Karpas-422 (cell line): ENCODE data around the gene PIERCE2. TPM values are rescaled to one million over a fixed set of nuclear protein-coding genes. Genes with fewer than 3 reads are reported as not detected.
"Not testable (repeated sequence)": the region's sequence is repeated elsewhere in the genome, so short reads cannot be mapped to it uniquely, and the experiment has no call there.

Experiments
- DNase-seq: peaks from one replicate; pipeline ENCODE4 v3.0.0-alpha.2; 2015
- H2AFZ ChIP-seq: fragments of 200-600 bp; sonication (generic); 2 replicates; pipeline ENCODE4 v1.6.1; 2014; ENCODE audit warnings: antibody characterized with exemption, low read length, mixed read lengths
- H3K27ac ChIP-seq: fragments of 200-600 bp; sonication (generic); 2 replicates; pipeline ENCODE4 v1.5.1; 2014; ENCODE audit warnings: mild to moderate bottlenecking, low read length, moderate library complexity
- H3K27me3 ChIP-seq: fragments of 200-600 bp; sonication (generic); 2 replicates; pipeline ENCODE4 v1.6.1; 2014; ENCODE audit warnings: low read length, mixed read lengths
- H3K36me3 ChIP-seq: fragments of 200-600 bp; sonication (generic); 2 replicates; pipeline ENCODE4 v1.6.1; 2014; ENCODE audit warnings: low read length, mixed read lengths; ENCODE audit not compliant: insufficient read depth
- H3K4me1 ChIP-seq: fragments of 200-600 bp; sonication (generic); 2 replicates; pipeline ENCODE4 v1.6.1; 2014; ENCODE audit warnings: mild to moderate bottlenecking, low read length, mixed read lengths
- H3K4me2 ChIP-seq: fragments of 200-600 bp; sonication (generic); 2 replicates; pipeline ENCODE4 v1.6.1; 2014; ENCODE audit warnings: low read length, low read depth, mild to moderate bottlenecking; ENCODE audit not compliant: poor library complexity, severe bottlenecking
- H3K4me3 ChIP-seq: fragments of 200-600 bp; sonication (generic); 2 replicates; pipeline ENCODE4 v1.5.1; 2014; ENCODE audit warnings: mild to moderate bottlenecking, antibody characterized with exemption, low read length, mixed read lengths
- H3K79me2 ChIP-seq: fragments of 200-600 bp; sonication (generic); 2 replicates; pipeline ENCODE4 v1.6.1; 2014; ENCODE audit warnings: mild to moderate bottlenecking, low read length, mixed read lengths
- H3K9ac ChIP-seq: fragments of 200-600 bp; sonication (generic); 2 replicates; pipeline ENCODE4 v1.6.0; 2014; ENCODE audit warnings: low read length
- H3K9me2 ChIP-seq: fragments of 200-600 bp; sonication (generic), shearing (Covaris generic); replicated peaks from 2 replicates; pipeline ENCODE4 v1.6.0; 2014; ENCODE audit warnings: mild to moderate bottlenecking, low read length, moderate library complexity; ENCODE audit not compliant: insufficient read depth
- H3K9me3 ChIP-seq: fragments of 300-700, 200-600 bp; sonication (generic); 2 replicates; pipeline ENCODE4 v1.6.1; 2014; ENCODE audit warnings: low read length, mixed read lengths
- H4K20me1 ChIP-seq: fragments of 200-600 bp; sonication (generic); 2 replicates; pipeline ENCODE4 v1.6.1; 2014; ENCODE audit warnings: mild to moderate bottlenecking, antibody characterized with exemption, low read length, low read depth; ENCODE audit not compliant: insufficient read depth
- total RNA-seq: library from RNA; depleted of rRNA; stranded (reverse); fragments of >200 nt; shearing (Covaris generic); gene quantifications from 2 replicates; pipeline ENCODE4 v1.2.3, GENCODE V29; 2014; ENCODE audit warnings: low replicate concordance

PIERCE2 gene
- total RNA-seq, 1 experiment from 2014 or later = 12.4 TPM

- Histone ChIP-seq H3K4me3 (no peak overlapping the region), H4K20me1 (no peaks in the 10 kb centered on the region), H3K79me2 (peaks cover 2% of the 10 kb centered on the region; the same call in 1 of the 2 replicates), H2AFZ (no peak overlapping the region), H3K36me3 (peaks cover 24% of the 10 kb centered on the region), H3K9ac (no peak overlapping the region), H3K4me2 (no peak overlapping the region), H3K4me1 (peaks cover 9% of the 10 kb centered on the region), H3K27me3 (no peaks in the 10 kb centered on the region), H3K27ac (no peak overlapping the region), H3K9me3 (no peaks in the 10 kb centered on the region), H3K9me2 (no peaks in the 10 kb centered on the region)
- no peak for DNase-seq
Observed at GRCh38 chr15:55383687-55384086, 24.6 kb upstream of the PIERCE2 start.

- Histone ChIP-seq H3K9me2 (no peaks in the 10 kb centered on the region), H3K36me3 (peaks cover 24% of the 10 kb centered on the region), H3K27ac (no peak overlapping the region), H2AFZ (no peak overlapping the region), H3K9me3 (no peaks in the 10 kb centered on the region), H3K4me3 (no peak overlapping the region), H3K4me2 (no peak overlapping the region), H4K20me1 (no peaks in the 10 kb centered on the region), H3K79me2 (peaks cover 17% of the 10 kb centered on the region), H3K9ac (no peak overlapping the region), H3K27me3 (no peaks in the 10 kb centered on the region), H3K4me1 (peaks cover 9% of the 10 kb centered on the region)
- no peak for DNase-seq
Observed at GRCh38 chr15:55387027-55387426, 21.3 kb upstream of the PIERCE2 start.

GRCh38 chr15:55389264-55389607, 19.1 kb upstream of the PIERCE2 start:
- no peak overlapping the region for H3K27ac ChIP-seq
- peaks cover 20% of the 10 kb centered on the region for H3K36me3 ChIP-seq
- H3K9me3 ChIP-seq = no peaks in the 10 kb centered on the region
- no peak overlapping the region for H2AFZ ChIP-seq
- H3K4me2 ChIP-seq = no peak overlapping the region
- H3K79me2 ChIP-seq = peaks cover 36% of the 10 kb centered on the region
- H3K4me3 ChIP-seq = no peak overlapping the region
- peaks cover 9% of the 10 kb centered on the region for H3K4me1 ChIP-seq
- H4K20me1 ChIP-seq = no peaks in the 10 kb centered on the region
- H3K9ac ChIP-seq = no peak overlapping the region
- H3K9me2 ChIP-seq = no peaks in the 10 kb centered on the region
- no peak for DNase-seq
- H3K27me3 ChIP-seq = no peaks in the 10 kb centered on the region

GRCh38 chr15:55394694-55395093, 13.6 kb upstream of the PIERCE2 start:
- peaks cover 79% of the 10 kb centered on the region for H3K79me2 ChIP-seq
- H3K27ac ChIP-seq = no peak overlapping the region
- no peak overlapping the region for H2AFZ ChIP-seq
- H3K27me3 ChIP-seq = no peaks in the 10 kb centered on the region
- no peaks in the 10 kb centered on the region for H4K20me1 ChIP-seq
- no peak overlapping the region for H3K4me3 ChIP-seq
- no peaks in the 10 kb centered on the region for H3K9me2 ChIP-seq
- H3K9me3 ChIP-seq = no peaks in the 10 kb centered on the region
- peaks cover 5% of the 10 kb centered on the region; the same call in 1 of the 2 replicates for H3K36me3 ChIP-seq
- H3K9ac ChIP-seq = no peak overlapping the region
- DNase-seq = no peak
- no peak overlapping the region for H3K4me2 ChIP-seq
- peaks cover 3% of the 10 kb centered on the region; the same call in 1 of the 2 replicates for H3K4me1 ChIP-seq

GRCh38 chr15:55398243-55398642, 10.1 kb upstream of the PIERCE2 start:
- no peak overlapping the region for H3K9ac ChIP-seq
- H3K4me2 ChIP-seq = no peak overlapping the region

GRCh38 chr15:55400050-55400449, 8.2 kb upstream of the PIERCE2 start:
- not testable (repeated sequence) for H3K36me3 ChIP-seq, H3K9me2 ChIP-seq, H3K27ac ChIP-seq, H3K4me3 ChIP-seq, H3K4me2 ChIP-seq, H3K27me3 ChIP-seq, H3K9ac ChIP-seq, H3K9me3 ChIP-seq, H4K20me1 ChIP-seq, DNase-seq, H2AFZ ChIP-seq
- Histone ChIP-seq H3K79me2 (peaks cover 89% of the 10 kb centered on the region), H3K4me1 (peaks cover 36% of the 10 kb centered on the region)

More at GRCh38 chr15:55398243-55398642, 10.1 kb upstream of the PIERCE2 start:
- Histone ChIP-seq H3K9me3 (no peaks in the 10 kb centered on the region), H4K20me1 (no peaks in the 10 kb centered on the region), H3K36me3 (peaks cover 5% of the 10 kb centered on the region; the same call in 1 of the 2 replicates), H3K4me1 (peaks cover 20% of the 10 kb centered on the region), H3K27ac (no peak overlapping the region), H3K9me2 (no peaks in the 10 kb centered on the region), H3K4me3 (no peak overlapping the region), H3K27me3 (no peaks in the 10 kb centered on the region), H3K79me2 (peaks cover 89% of the 10 kb centered on the region), H2AFZ (no peak overlapping the region)
- DNase-seq = no peak

GRCh38 chr15:55401786-55402246, 6.5 kb upstream of the PIERCE2 start:
- peak overlapping the region; percentile 89 for H3K27ac ChIP-seq

GRCh38 chr15:55402707-55403106, 5.6 kb upstream of the PIERCE2 start:
- Histone ChIP-seq H3K79me2 (peaks cover 94% of the 10 kb centered on the region), H3K4me3 (peak overlapping the region; percentile 41), H3K4me1 (peaks cover 53% of the 10 kb centered on the region), H3K9me3 (no peaks in the 10 kb centered on the region), H3K27me3 (no peaks in the 10 kb centered on the region), H3K4me2 (peak overlapping the region; percentile 72), H4K20me1 (no peaks in the 10 kb centered on the region), H3K9me2 (no peaks in the 10 kb centered on the region), H2AFZ (peak overlapping the region; percentile 24; the same call in 1 of the 2 replicates), H3K36me3 (no peaks in the 10 kb centered on the region), H3K9ac (peak overlapping the region; percentile 62), H3K27ac (peak overlapping the region; percentile 89)
- peak; percentile 46 for DNase-seq

More at GRCh38 chr15:55401786-55402246, 6.5 kb upstream of the PIERCE2 start:
- Histone ChIP-seq H3K36me3 (no peaks in the 10 kb centered on the region), H3K9me3 (no peaks in the 10 kb centered on the region), H3K4me1 (peaks cover 54% of the 10 kb centered on the region), H3K79me2 (peaks cover 91% of the 10 kb centered on the region), H3K9ac (no peak overlapping the region), H4K20me1 (no peaks in the 10 kb centered on the region), H3K4me3 (no peak overlapping the region), H3K27me3 (no peaks in the 10 kb centered on the region), H2AFZ (no peak overlapping the region), H3K9me2 (no peaks in the 10 kb centered on the region), H3K4me2 (no peak overlapping the region)
- DNase-seq = no peak
